ENCODE measurements around the gene EFHB.

DNA sequence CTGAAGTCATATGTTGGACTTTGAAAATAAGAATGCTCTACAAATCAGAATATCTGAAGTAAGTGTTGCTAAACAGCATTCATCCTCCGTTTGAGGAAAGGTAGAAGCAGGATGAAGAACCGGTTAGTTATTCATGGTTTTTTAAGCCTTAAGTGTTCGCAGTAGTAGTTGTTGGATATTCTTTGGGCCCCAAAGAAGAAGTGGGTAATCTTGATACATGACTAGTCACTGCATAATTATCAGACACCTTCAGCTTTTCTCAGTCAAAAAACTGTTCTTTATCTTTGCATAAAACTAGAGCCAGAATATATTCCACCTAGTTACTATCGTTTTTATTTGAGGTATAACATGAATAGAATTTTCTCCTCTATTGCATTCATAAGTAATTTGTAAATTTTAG, 26.7 kb upstream of the EFHB start:
- TF ChIP-seq, protein P1, sequence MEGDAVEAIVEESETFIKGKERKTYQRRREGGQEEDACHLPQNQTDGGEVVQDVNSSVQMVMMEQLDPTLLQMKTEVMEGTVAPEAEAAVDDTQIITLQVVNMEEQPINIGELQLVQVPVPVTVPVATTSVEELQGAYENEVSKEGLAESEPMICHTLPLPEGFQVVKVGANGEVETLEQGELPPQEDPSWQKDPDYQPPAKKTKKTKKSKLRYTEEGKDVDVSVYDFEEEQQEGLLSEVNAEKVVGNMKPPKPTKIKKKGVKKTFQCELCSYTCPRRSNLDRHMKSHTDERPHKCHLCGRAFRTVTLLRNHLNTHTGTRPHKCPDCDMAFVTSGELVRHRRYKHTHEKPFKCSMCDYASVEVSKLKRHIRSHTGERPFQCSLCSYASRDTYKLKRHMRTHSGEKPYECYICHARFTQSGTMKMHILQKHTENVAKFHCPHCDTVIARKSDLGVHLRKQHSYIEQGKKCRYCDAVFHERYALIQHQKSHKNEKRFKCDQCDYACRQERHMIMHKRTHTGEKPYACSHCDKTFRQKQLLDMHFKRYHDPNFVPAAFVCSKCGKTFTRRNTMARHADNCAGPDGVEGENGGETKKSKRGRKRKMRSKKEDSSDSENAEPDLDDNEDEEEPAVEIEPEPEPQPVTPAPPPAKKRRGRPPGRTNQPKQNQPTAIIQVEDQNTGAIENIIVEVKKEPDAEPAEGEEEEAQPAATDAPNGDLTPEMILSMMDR (IDR thresholded peaks at IDR 0.05 in 2 of 3, conservative IDR thresholded peaks at IDR 0.05 in 1 of 3; ENCODE audit: control insufficient read depth in 2 of 3, extremely low read depth in 1 of 3, insufficient read depth in 1 of 3, low read depth in 3 of 3, low read length in 3 of 3): no peak
- TF ChIP-seq NFYB (IDR thresholded peaks at IDR 0.05; ENCODE audit: insufficient read depth, low read depth, low read length) (no peak), SRF (IDR thresholded peaks at IDR 0.05; ENCODE audit: low read depth in 2 of 2, low read length in 2 of 2) (no peak), MTA3 (IDR thresholded peaks at IDR 0.05; ENCODE audit: borderline replicate concordance, low read length) (no peak), LARP7 (IDR thresholded peaks at IDR 0.05) (no peak), STAT3 (IDR thresholded peaks at IDR 0.05; ENCODE audit: low read depth, low read length) (no peak), YY1 (IDR thresholded peaks at IDR 0.05; ENCODE audit: low read depth, low read length) (no peak), ATF3 (IDR thresholded peaks at IDR 0.05; ENCODE audit: borderline replicate concordance, extremely low read depth, low read depth, low read length) (no peak), RAD51 (IDR thresholded peaks at IDR 0.05) (no peak), EZH2 (IDR thresholded peaks at IDR 0.05; ENCODE audit: borderline replicate concordance, control insufficient read depth, low read depth, low read length) (no peak), DPF2 (IDR thresholded peaks at IDR 0.05) (no peak)
- TF ChIP-seq, protein P2, sequence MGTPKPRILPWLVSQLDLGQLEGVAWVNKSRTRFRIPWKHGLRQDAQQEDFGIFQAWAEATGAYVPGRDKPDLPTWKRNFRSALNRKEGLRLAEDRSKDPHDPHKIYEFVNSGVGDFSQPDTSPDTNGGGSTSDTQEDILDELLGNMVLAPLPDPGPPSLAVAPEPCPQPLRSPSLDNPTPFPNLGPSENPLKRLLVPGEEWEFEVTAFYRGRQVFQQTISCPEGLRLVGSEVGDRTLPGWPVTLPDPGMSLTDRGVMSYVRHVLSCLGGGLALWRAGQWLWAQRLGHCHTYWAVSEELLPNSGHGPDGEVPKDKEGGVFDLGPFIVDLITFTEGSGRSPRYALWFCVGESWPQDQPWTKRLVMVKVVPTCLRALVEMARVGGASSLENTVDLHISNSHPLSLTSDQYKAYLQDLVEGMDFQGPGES (IDR thresholded peaks at IDR 0.05): no peak
- TF ChIP-seq, protein P3, sequence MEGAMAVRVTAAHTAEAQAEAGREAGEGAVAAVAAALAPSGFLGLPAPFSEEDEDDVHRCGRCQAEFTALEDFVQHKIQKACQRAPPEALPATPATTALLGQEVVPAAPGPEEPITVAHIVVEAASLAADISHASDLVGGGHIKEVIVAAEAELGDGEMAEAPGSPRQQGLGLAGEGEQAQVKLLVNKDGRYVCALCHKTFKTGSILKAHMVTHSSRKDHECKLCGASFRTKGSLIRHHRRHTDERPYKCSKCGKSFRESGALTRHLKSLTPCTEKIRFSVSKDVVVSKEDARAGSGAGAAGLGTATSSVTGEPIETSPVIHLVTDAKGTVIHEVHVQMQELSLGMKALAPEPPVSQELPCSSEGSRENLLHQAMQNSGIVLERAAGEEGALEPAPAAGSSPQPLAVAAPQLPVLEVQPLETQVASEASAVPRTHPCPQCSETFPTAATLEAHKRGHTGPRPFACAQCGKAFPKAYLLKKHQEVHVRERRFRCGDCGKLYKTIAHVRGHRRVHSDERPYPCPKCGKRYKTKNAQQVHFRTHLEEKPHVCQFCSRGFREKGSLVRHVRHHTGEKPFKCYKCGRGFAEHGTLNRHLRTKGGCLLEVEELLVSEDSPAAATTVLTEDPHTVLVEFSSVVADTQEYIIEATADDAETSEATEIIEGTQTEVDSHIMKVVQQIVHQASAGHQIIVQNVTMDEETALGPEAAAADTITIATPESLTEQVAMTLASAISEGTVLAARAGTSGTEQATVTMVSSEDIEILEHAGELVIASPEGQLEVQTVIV (IDR thresholded peaks at IDR 0.05; ENCODE audit: borderline replicate concordance, partially characterized antibody): no peak
- TF ChIP-seq, protein P4, sequence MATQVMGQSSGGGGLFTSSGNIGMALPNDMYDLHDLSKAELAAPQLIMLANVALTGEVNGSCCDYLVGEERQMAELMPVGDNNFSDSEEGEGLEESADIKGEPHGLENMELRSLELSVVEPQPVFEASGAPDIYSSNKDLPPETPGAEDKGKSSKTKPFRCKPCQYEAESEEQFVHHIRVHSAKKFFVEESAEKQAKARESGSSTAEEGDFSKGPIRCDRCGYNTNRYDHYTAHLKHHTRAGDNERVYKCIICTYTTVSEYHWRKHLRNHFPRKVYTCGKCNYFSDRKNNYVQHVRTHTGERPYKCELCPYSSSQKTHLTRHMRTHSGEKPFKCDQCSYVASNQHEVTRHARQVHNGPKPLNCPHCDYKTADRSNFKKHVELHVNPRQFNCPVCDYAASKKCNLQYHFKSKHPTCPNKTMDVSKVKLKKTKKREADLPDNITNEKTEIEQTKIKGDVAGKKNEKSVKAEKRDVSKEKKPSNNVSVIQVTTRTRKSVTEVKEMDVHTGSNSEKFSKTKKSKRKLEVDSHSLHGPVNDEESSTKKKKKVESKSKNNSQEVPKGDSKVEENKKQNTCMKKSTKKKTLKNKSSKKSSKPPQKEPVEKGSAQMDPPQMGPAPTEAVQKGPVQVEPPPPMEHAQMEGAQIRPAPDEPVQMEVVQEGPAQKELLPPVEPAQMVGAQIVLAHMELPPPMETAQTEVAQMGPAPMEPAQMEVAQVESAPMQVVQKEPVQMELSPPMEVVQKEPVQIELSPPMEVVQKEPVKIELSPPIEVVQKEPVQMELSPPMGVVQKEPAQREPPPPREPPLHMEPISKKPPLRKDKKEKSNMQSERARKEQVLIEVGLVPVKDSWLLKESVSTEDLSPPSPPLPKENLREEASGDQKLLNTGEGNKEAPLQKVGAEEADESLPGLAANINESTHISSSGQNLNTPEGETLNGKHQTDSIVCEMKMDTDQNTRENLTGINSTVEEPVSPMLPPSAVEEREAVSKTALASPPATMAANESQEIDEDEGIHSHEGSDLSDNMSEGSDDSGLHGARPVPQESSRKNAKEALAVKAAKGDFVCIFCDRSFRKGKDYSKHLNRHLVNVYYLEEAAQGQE (IDR thresholded peaks at IDR 0.05; ENCODE audit: low read depth, low read length): no peak

All from GM12878 (cell line).